MM.1S (cell line): ENCODE measurements around the gene DELE1.

ENCODE experiments used
- DNase-seq: peaks from one replicate; pipeline ENCODE4 v3.0.0-alpha.2; 2015
- H2AFZ ChIP-seq: fragments of 300-600 bp; sonication (generic); 2 replicates; pipeline ENCODE4 v1.6.0; 2016; ENCODE audit warnings: antibody characterized with exemption, low read length
- H3F3A ChIP-seq: fragments of 300-600 bp; sonication (generic); 2 replicates; pipeline ENCODE4 v1.6.1; 2016; ENCODE audit warnings: mild to moderate bottlenecking, antibody characterized with exemption, low read length, moderate library complexity, mixed read lengths; ENCODE audit not compliant: insufficient read depth
- H3K27ac ChIP-seq: fragments of 300-600 bp; sonication (generic); 2 replicates; pipeline ENCODE4 v1.5.1; 2016; ENCODE audit warnings: mild to moderate bottlenecking, low read length
- H3K27me3 ChIP-seq: fragments of 300-600 bp; sonication (generic); replicated peaks from 2 replicates; pipeline ENCODE4 v1.6.0; 2016; ENCODE audit warnings: low read length; ENCODE audit not compliant: insufficient read depth
- H3K36me3 ChIP-seq: fragments of 300-600 bp; sonication (generic); replicated peaks from 2 replicates; pipeline ENCODE4 v1.6.1; 2016; ENCODE audit warnings: mild to moderate bottlenecking, low read length, mixed read lengths; ENCODE audit not compliant: insufficient read depth
- H3K4me1 ChIP-seq: fragments of 300-600 bp; sonication (generic); 2 replicates; pipeline ENCODE4 v1.6.1; 2016; ENCODE audit warnings: low read length, mixed read lengths
- H3K4me2 ChIP-seq: fragments of 300-600 bp; sonication (generic); 2 replicates; pipeline ENCODE4 v1.6.0; 2016; ENCODE audit warnings: low read depth, low read length
- H3K4me3 ChIP-seq: fragments of 300-600 bp; sonication (generic); 2 replicates; pipeline ENCODE4 v1.5.1; 2016; ENCODE audit warnings: low read length, mixed read lengths
- H3K79me2 ChIP-seq: fragments of 300-600 bp; sonication (generic); 2 replicates; pipeline ENCODE4 v1.6.1; 2016; ENCODE audit warnings: mixed run types, low read length, mixed read lengths
- H3K9ac ChIP-seq: fragments of 300-600 bp; sonication (generic); 2 replicates; pipeline ENCODE4 v1.6.1; 2016; ENCODE audit warnings: low read length, mixed read lengths
- H3K9me2 ChIP-seq: fragments of 300-600 bp; sonication (generic); replicated peaks from 2 replicates; pipeline ENCODE4 v1.6.1; 2016; ENCODE audit warnings: mild to moderate bottlenecking, low read length, mixed read lengths; ENCODE audit not compliant: insufficient read depth
- H3K9me3 ChIP-seq: fragments of 300-600 bp; sonication (generic); replicated peaks from 2 replicates; pipeline ENCODE4 v1.6.1; 2016; ENCODE audit warnings: mild to moderate bottlenecking, low read length, mixed read lengths; ENCODE audit not compliant: insufficient read depth
- H4K20me1 ChIP-seq: fragments of 300-600 bp; sonication (generic); 2 replicates; pipeline ENCODE4 v1.6.1; 2016; ENCODE audit warnings: mild to moderate bottlenecking, low read length, moderate library complexity, mixed read lengths; ENCODE audit not compliant: insufficient read depth
- CTCF ChIP-seq: fragments of 300-600 bp; sonication (generic); IDR thresholded peaks from 2 replicates; pipeline ENCODE4 v1.5.1; 2016; ENCODE audit warnings: antibody characterized with exemption, low read length, mixed read lengths
- EZH2 ChIP-seq: fragments of 300-600 bp; sonication (generic); optimal IDR thresholded peaks from 2 replicates; pipeline ENCODE3; 2017; ENCODE audit warnings: low read depth, mild to moderate bottlenecking, antibody characterized with exemption, low read length, mixed read lengths
- EZH2phosphoT487 ChIP-seq: fragments of 300-600 bp; sonication (generic); IDR thresholded peaks from 2 replicates; pipeline ENCODE4 v1.6.1; 2018; ENCODE audit warnings: antibody characterized with exemption, low read length

Gene DELE1

DNA sequence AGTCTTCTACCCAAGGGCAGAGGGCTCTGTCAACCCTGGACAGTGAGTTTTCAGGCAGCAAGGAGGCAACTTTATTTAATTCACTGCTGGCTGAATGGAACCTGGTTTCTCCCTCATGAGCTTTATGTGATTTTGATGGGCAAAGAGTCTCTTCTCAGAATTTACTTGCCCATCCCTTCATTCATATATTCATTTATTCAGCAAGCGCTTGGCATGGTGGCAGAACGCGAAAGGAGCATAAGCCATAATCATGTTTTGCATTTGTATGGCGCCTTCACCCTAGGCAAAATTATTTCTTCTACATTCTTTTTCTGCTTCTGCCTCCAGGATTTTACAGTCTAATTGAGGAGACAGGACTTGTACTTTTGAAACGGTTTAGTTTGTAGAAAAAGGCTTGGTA is 8.0 kb downstream of the DELE1 start:
- peaks cover 6% of the 10 kb centered on the region; the same call in 1 of the 2 replicates for H3K36me3 ChIP-seq
- no peaks in the 10 kb centered on the region for H3F3A ChIP-seq
- no peak for DNase-seq
- no peak overlapping the region for H3K4me2 ChIP-seq
- no peak overlapping the region for H3K9ac ChIP-seq
- H3K4me1 ChIP-seq, result no peaks in the 10 kb centered on the region
- no peak overlapping the region for H3K4me3 ChIP-seq
- H2AFZ ChIP-seq, result no peak overlapping the region
- H3K27ac ChIP-seq, result no peak overlapping the region
- no peaks in the 10 kb centered on the region for H3K9me2 ChIP-seq
- no peaks in the 10 kb centered on the region for H3K27me3 ChIP-seq
- H3K9me3 ChIP-seq, result no peaks in the 10 kb centered on the region
- H3K79me2 ChIP-seq, result peaks cover 3% of the 10 kb centered on the region
- no peaks in the 10 kb centered on the region for H4K20me1 ChIP-seq
- no peak for TF ChIP-seq EZH2
- no peak for TF ChIP-seq CTCF
- no peak for TF ChIP-seq EZH2phosphoT487

DNA sequence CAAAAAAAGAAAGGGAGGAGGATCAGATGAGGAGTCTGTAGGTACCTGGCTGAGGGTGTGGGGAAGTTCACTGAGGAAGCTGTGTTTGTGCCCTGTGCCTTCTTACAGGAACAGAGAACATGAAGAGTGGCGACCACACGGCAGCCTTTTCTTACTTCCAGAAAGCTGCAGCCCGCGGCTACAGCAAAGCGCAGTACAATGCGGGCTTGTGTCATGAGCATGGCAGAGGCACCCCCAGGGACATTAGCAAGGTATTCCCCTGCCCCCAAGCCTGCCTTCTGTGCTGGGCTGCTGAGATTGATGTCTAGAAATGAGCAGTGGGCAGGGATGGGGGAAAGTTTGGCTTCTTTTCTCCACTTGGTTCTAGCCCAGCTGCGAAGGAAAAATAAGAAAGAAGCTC is 9.5 kb downstream of the DELE1 start:
- H2AFZ ChIP-seq, result no peak overlapping the region
- H3K27me3 ChIP-seq, result no peaks in the 10 kb centered on the region
- no peak overlapping the region for H3K4me3 ChIP-seq
- H3K9ac ChIP-seq, result no peak overlapping the region
- no peaks in the 10 kb centered on the region for H3K79me2 ChIP-seq
- 0 out of 2 replicates have a peak, but pooled peaks cover 6% of the 10 kb centered on the region for H3K36me3 ChIP-seq
- no peaks in the 10 kb centered on the region for H3F3A ChIP-seq
- H3K27ac ChIP-seq, result no peak overlapping the region
- TF ChIP-seq EZH2, result no peak
- no peak for TF ChIP-seq EZH2phosphoT487
- no peak for TF ChIP-seq CTCF
- H4K20me1 ChIP-seq, result no peaks in the 10 kb centered on the region
- no peaks in the 10 kb centered on the region for H3K9me3 ChIP-seq
- no peak overlapping the region for H3K4me2 ChIP-seq
- DNase-seq, result no peak
- no peaks in the 10 kb centered on the region for H3K9me2 ChIP-seq
- no peaks in the 10 kb centered on the region for H3K4me1 ChIP-seq

DNA sequence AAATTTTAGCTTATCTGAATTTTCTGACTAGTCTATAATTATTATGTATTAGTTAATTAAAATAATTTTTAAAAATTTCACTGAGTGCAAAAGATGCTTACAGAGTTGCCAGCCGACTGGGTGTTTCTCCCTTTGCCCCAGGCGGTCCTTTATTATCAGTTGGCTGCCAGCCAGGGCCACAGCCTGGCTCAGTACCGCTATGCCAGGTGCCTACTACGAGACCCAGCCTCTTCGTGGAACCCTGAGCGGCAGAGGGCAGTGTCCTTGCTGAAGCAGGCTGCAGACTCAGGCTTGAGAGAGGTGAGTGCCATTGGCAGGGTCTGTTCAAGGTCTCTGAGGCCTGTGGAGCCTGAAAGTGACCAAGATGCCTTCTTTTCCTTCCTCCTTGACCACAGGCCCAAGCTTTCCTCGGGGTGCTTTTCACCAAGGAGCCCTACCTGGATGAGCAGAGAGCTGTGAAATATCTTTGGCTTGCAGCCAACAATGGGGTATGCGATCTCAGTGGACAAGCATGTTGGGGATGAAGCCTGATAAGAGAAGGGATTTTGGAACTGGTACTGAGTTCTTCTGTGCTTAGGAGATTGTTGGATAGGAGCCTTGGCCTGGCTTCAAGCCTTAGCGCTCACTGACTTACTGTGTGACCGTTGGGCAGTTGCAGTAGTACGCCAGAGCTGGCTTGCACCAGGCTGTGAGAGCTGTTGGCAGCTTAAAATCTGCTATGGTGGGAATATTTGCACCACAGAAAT is 10.6 kb downstream of the DELE1 start:
- no peak overlapping the region for H3K9ac ChIP-seq
- H2AFZ ChIP-seq, result no peak overlapping the region
- H3K4me3 ChIP-seq, result no peak overlapping the region
- DNase-seq, result no peak
- no peaks in the 10 kb centered on the region for H3K27me3 ChIP-seq
- no peaks in the 10 kb centered on the region for H3K79me2 ChIP-seq
- no peaks in the 10 kb centered on the region for H3K9me3 ChIP-seq
- H3K4me1 ChIP-seq, result peaks cover 8% of the 10 kb centered on the region
- no peak overlapping the region for H3K27ac ChIP-seq
- H4K20me1 ChIP-seq, result no peaks in the 10 kb centered on the region
- H3F3A ChIP-seq, result no peaks in the 10 kb centered on the region
- 0 out of 2 replicates have a peak, but pooled peaks cover 2% of the 10 kb centered on the region for H3K36me3 ChIP-seq
- H3K4me2 ChIP-seq, result no peak overlapping the region
- no peaks in the 10 kb centered on the region for H3K9me2 ChIP-seq
- TF ChIP-seq EZH2 (no peak), EZH2phosphoT487 (no peak), CTCF (no peak)
